Epithelial cell of proximal tubule (primary cell): ENCODE data around the gene BABAM2. TPM values are rescaled to one million over a fixed set of nuclear protein-coding genes. Genes with fewer than 3 reads are reported as not detected.

ENCODE experiments used
- DNase-seq: peaks from one replicate; pipeline ENCODE4 v3.0.0-alpha.2; 2011; ENCODE audit warnings: low read depth
- H3K4me3 ChIP-seq: 2 replicates; pipeline ENCODE4 v1.5.1; 2011; ENCODE audit warnings: low read depth, mild to moderate bottlenecking, low read length
- CTCF ChIP-seq: conservative IDR thresholded peaks from 2 replicates; pipeline ENCODE4 v1.5.1; 2012; ENCODE audit warnings: low read depth, mild to moderate bottlenecking, low read length
- total RNA-seq: library from RNA; depleted of rRNA; stranded (reverse); fragments of >200 nt; gene quantifications from 2 replicates; pipeline ENCODE4 v1.2.3, GENCODE V29; 2015

BABAM2 gene
- total RNA-seq, 1 donor from 2014 or later, result 23.6 TPM

- no peak for TF ChIP-seq CTCF
Measured at GRCh38 chr2:28374331-28374730, 483.8 kb downstream of the BABAM2 start.

GRCh38 chr2:28375236-28375635 is 484.7 kb downstream of the BABAM2 start:
- H3K4me3 ChIP-seq, result no peak overlapping the region
- DNase-seq, result no peak
- no peak for TF ChIP-seq CTCF

More at GRCh38 chr2:28374331-28374730, 483.8 kb downstream of the BABAM2 start:
- DNase-seq, result no peak
- H3K4me3 ChIP-seq, result no peak overlapping the region

DNA sequence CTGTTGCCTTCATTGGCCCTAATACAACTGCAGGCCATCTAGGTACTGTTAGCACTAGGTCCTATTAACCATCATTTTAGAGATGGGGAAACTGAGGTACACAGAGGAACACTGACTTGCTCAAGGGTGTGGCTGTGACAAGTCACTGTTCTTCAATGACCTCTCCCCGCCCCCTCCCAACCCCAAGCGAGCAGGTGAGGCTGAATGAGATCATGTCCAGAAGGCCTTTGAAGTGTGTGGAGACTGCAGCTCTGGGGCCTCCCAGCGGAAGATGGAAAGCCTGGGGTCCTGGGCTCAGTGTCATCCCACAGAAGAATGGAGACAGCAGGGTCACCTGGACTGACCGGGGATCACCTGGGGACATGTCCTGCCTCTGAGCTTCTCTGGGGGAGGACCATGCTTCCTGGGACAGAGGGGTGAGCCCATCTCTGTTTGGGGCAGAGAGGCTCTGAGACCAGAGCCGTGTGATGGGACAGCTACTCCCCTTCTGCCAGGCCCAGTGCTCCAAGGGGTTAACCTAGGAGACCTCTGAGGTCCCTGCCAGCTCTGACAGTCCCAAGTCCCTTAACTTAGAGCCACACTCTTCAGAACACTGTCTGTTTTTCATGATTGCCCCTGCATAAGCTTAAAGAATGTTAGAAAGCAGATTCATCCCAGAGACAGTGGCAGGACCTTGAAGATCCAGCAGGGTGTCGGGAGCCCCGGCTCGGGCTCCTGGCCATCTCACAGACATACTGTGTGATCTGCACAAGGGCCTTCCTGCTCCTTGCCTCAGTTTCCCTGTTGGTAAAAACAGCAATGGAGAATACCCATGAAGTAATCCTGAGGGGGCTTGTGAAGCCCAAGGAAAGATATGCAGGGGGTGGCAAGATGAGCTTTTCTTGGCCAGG is 485.5 kb downstream of the BABAM2 start:
- no peak for TF ChIP-seq CTCF
- DNase-seq, result no peak
- H3K4me3 ChIP-seq, result no peak overlapping the region

GRCh38 chr2:28377195-28377816 is 486.8 kb downstream of the BABAM2 start:
- no peak overlapping the region for H3K4me3 ChIP-seq
- DNase-seq, result no peak

DNA sequence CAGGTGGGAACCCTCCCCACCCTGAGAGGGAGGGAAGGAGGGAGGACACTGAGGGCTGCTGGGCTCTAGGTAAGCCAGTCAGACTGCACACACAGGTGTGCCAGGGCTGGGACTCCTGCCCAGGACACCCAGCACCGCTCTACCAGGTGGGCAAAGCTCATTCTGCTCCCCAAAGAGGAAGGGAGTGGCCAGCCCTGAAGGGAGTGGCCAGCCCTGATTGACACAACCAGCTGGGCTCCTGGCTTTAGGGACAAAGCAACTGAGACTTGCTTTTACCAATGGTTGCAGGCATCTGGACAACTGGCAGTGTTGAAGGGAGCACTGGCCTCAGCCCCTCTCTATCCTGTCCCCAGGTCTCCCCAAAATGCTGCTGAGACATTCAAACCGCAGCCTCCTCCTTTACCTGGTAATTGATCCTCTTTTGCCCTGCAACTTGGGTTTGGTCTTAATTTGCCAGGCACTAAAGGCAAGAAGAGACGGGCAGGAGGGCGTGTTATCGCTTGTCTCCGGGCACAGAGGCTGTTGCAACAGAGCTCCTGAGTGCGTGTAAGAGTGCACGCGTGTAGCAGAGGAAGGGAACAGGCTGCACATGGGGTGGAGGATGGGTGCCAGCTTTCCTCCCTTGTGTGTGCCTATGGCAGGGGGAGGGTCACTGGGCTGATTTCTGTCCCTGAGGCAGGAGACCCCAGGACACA is 487.6 kb downstream of the BABAM2 start:
- DNase-seq, result no peak
- no peak for TF ChIP-seq CTCF
- H3K4me3 ChIP-seq, result no peak overlapping the region

More at GRCh38 chr2:28377195-28377816, 486.8 kb downstream of the BABAM2 start:
- TF ChIP-seq CTCF, result no peak

- DNase-seq, result no peak
- H3K4me3 ChIP-seq, result no peak overlapping the region
- no peak for TF ChIP-seq CTCF
Measured at GRCh38 chr2:28378679-28379584, 488.4 kb downstream of the BABAM2 start.
